Uterus (tissue), 2 donors: ENCODE results near the gene ETF1.

ENCODE experiments used
- POLR2A ChIP-seq, 2 donors: fragments of 450-650 bp; IDR thresholded peaks; one replicate each; pipeline ENCODE4 v1.6.1; 2016; ENCODE audit warnings: antibody characterized with exemption in 2 of 2, mild to moderate bottlenecking in 1 of 2, moderate library complexity in 1 of 2
- TF ChIP-seq, protein P1 (sequence below), 4 experiments: fragments of 200-600 bp in 2 of 4; fragments of 450-650 bp in 2 of 4; sonication (generic) in 2 of 4; IDR thresholded peaks; one replicate each; pipeline ENCODE4 v1.5.1; 2016 to 2019; ENCODE audit warnings: antibody characterized with exemption in 4 of 4, mild to moderate bottlenecking in 2 of 4, moderate library complexity in 1 of 4

DNA sequence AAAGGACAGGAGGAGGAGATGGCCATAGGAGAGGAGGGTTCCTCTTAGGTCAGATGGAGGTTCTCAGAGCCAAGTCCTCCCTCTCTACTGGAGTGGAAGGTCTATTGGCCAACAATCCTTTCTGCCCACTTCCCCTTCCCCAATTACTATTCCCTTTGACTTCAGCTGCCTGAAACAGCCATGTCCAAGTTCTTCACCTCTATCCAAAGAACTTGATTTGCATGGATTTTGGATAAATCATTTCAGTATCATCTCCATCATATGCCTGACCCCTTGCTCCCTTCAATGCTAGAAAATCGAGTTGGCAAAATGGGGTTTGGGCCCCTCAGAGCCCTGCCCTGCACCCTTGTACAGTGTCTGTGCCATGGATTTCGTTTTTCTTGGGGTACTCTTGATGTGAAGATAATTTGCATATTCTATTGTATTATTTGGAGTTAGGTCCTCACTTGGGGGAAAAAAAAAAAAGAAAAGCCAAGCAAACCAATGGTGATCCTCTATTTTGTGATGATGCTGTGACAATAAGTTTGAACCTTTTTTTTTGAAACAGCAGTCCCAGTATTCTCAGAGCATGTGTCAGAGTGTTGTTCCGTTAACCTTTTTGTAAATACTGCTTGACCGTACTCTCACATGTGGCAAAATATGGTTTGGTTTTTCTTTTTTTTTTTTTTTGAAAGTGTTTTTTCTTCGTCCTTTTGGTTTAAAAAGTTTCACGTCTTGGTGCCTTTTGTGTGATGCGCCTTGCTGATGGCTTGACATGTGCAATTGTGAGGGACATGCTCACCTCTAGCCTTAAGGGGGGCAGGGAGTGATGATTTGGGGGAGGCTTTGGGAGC is 74.7 kb downstream of the ETF1 start:
- TF ChIP-seq, protein P1, sequence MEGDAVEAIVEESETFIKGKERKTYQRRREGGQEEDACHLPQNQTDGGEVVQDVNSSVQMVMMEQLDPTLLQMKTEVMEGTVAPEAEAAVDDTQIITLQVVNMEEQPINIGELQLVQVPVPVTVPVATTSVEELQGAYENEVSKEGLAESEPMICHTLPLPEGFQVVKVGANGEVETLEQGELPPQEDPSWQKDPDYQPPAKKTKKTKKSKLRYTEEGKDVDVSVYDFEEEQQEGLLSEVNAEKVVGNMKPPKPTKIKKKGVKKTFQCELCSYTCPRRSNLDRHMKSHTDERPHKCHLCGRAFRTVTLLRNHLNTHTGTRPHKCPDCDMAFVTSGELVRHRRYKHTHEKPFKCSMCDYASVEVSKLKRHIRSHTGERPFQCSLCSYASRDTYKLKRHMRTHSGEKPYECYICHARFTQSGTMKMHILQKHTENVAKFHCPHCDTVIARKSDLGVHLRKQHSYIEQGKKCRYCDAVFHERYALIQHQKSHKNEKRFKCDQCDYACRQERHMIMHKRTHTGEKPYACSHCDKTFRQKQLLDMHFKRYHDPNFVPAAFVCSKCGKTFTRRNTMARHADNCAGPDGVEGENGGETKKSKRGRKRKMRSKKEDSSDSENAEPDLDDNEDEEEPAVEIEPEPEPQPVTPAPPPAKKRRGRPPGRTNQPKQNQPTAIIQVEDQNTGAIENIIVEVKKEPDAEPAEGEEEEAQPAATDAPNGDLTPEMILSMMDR (IDR thresholded peaks at IDR 0.05) = no peak
- no peak for TF ChIP-seq POLR2A (IDR thresholded peaks at IDR 0.05)
